Measurements from ENCODE around the gene TMEM205.

Gene TMEM205

GRCh38 chr19:11338569-11339253 is 7.4 kb downstream of the TMEM205 start:
- no peak for TF ChIP-seq ESRRG (CRISPR knock-in tag; IDR thresholded peaks at IDR 0.05)
- no peak for TF ChIP-seq GLIS3 (CRISPR knock-in tag; IDR thresholded peaks at IDR 0.05)
- TF ChIP-seq ISL1 (CRISPR knock-in tag; IDR thresholded peaks at IDR 0.05) = no peak
- TF ChIP-seq ZC3H10 (CRISPR knock-in tag; IDR thresholded peaks at IDR 0.05) = no peak
- TF ChIP-seq TOX (CRISPR knock-in tag; IDR thresholded peaks at IDR 0.05; ENCODE audit: borderline replicate concordance) = no peak
- no peak for TF ChIP-seq ZNF8 (CRISPR knock-in tag; IDR thresholded peaks at IDR 0.05)
- no peak for TF ChIP-seq POU6F1 (CRISPR knock-in tag; IDR thresholded peaks at IDR 0.05; ENCODE audit: borderline replicate concordance, low read depth)
- TF ChIP-seq OSR1 (CRISPR knock-in tag; IDR thresholded peaks at IDR 0.05) = no peak
- TF ChIP-seq ARNTL (CRISPR knock-in tag; IDR thresholded peaks at IDR 0.05; ENCODE audit: borderline replicate concordance, low read depth) = no peak
- no peak for TF ChIP-seq RARB (CRISPR knock-in tag; IDR thresholded peaks at IDR 0.05)
- TF ChIP-seq ZNF70 (CRISPR knock-in tag; IDR thresholded peaks at IDR 0.05) = no peak
- TF ChIP-seq PPARA (CRISPR knock-in tag; IDR thresholded peaks at IDR 0.05; ENCODE audit: borderline replicate concordance) = no peak
- TF ChIP-seq SNAI2 (CRISPR knock-in tag; IDR thresholded peaks at IDR 0.05) = no peak
- no peak for TF ChIP-seq ZNF565 (CRISPR knock-in tag; conservative IDR thresholded peaks at IDR 0.05; ENCODE audit: low read depth)
- TF ChIP-seq CSRNP3 (CRISPR knock-in tag; IDR thresholded peaks at IDR 0.05) = no peak
- peak; percentile 16 for ATAC-seq

GRCh38 chr19:11338121-11338520 is 7.9 kb downstream of the TMEM205 start:
- TF ChIP-seq ZC3H10 (CRISPR knock-in tag; IDR thresholded peaks at IDR 0.05) (no peak), CSDC2 (CRISPR knock-in tag; IDR thresholded peaks at IDR 0.05) (no peak), ZNF565 (CRISPR knock-in tag; conservative IDR thresholded peaks at IDR 0.05; ENCODE audit: low read depth) (no peak), ZFP3 (CRISPR knock-in tag; IDR thresholded peaks at IDR 0.05) (no peak), CSRNP3 (CRISPR knock-in tag; IDR thresholded peaks at IDR 0.05) (no peak), TCF4 (CRISPR knock-in tag; IDR thresholded peaks at IDR 0.05; ENCODE audit: borderline replicate concordance) (no peak), ISL1 (CRISPR knock-in tag; IDR thresholded peaks at IDR 0.05) (no peak), ZNF70 (CRISPR knock-in tag; IDR thresholded peaks at IDR 0.05) (no peak), CREB5 (CRISPR knock-in tag; IDR thresholded peaks at IDR 0.05; ENCODE audit: low read depth) (no peak), ESRRG (CRISPR knock-in tag; IDR thresholded peaks at IDR 0.05) (no peak), OSR1 (CRISPR knock-in tag; IDR thresholded peaks at IDR 0.05) (no peak), ZNF8 (CRISPR knock-in tag; IDR thresholded peaks at IDR 0.05) (no peak), ZFP30 (CRISPR knock-in tag; IDR thresholded peaks at IDR 0.05) (no peak), POU6F1 (CRISPR knock-in tag; IDR thresholded peaks at IDR 0.05; ENCODE audit: borderline replicate concordance, low read depth) (no peak), BACH2 (CRISPR knock-in tag; IDR thresholded peaks at IDR 0.05; ENCODE audit: borderline replicate concordance) (no peak), TOX (CRISPR knock-in tag; IDR thresholded peaks at IDR 0.05; ENCODE audit: borderline replicate concordance) (no peak), SNAI2 (CRISPR knock-in tag; IDR thresholded peaks at IDR 0.05) (no peak), RARB (CRISPR knock-in tag; IDR thresholded peaks at IDR 0.05) (no peak), ARNTL (CRISPR knock-in tag; IDR thresholded peaks at IDR 0.05; ENCODE audit: borderline replicate concordance, low read depth) (no peak), TSHZ2 (CRISPR knock-in tag; IDR thresholded peaks at IDR 0.05) (no peak)

More at GRCh38 chr19:11338121-11338520, 7.9 kb downstream of the TMEM205 start:
- no peak for ATAC-seq
